GM21360 (cell line): ENCODE measurements around the gene PRICKLE2.
A peak's percentile ranks its signal among the peaks of the same experiment; 100 is the strongest.

ENCODE experiments used
- ATAC-seq: cut with Tn5 transposase; IDR thresholded peaks from one replicate; pipeline ENCODE4 v1.9.1; 2021; ENCODE audit warnings: mild to moderate bottlenecking, moderate library complexity; ENCODE audit not compliant: unreplicated experiment

PRICKLE2 gene, protein sequence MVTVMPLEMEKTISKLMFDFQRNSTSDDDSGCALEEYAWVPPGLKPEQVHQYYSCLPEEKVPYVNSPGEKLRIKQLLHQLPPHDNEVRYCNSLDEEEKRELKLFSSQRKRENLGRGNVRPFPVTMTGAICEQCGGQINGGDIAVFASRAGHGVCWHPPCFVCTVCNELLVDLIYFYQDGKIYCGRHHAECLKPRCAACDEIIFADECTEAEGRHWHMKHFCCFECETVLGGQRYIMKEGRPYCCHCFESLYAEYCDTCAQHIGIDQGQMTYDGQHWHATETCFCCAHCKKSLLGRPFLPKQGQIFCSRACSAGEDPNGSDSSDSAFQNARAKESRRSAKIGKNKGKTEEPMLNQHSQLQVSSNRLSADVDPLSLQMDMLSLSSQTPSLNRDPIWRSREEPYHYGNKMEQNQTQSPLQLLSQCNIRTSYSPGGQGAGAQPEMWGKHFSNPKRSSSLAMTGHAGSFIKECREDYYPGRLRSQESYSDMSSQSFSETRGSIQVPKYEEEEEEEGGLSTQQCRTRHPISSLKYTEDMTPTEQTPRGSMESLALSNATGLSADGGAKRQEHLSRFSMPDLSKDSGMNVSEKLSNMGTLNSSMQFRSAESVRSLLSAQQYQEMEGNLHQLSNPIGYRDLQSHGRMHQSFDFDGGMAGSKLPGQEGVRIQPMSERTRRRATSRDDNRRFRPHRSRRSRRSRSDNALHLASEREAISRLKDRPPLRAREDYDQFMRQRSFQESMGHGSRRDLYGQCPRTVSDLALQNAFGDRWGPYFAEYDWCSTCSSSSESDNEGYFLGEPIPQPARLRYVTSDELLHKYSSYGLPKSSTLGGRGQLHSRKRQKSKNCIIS

DNA sequence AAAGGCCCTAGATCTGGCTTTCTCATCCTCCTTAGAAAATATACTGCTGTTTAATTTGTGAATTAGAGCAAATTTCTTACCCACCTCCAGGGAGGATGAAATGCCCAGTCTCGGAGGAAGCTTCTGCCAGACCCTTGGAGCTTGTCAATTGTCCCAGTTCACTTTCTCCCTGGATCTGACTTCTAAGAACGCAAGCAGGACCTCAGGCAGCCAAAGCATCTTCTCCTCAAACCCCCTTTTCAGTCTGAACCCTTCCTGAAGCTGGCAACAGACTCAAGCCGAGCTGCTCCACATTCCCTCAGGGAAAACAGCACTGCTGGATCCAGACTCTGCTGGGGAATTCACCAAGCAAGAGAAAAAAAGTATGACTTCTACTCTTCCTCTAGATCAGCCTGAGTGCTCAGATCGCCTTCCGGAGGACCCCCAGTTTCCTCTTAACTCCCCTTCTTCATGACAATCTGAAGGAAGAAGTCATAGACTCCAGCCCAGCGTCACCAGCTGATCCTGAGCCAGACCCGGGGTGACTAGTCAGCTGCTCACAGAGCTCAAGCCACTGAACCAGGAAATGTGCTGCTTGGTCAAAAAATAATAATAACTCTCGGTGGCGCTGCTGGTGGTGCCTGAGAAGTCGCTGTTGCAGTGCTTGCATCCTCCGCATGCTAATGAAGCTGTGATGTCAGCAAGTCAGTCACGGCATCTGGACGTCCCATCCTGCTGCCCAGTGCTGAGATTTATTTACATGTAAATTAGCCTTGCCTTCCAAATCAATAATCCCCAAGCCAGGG lies at the start of gene PRICKLE2:
TSS of gene PRICKLE2 (minus strand) at position 641 of the 785 bp plus-strand sequence. CDS start 26,539 bp downstream, outside the sequence.
- peak; percentile 95 for ATAC-seq

DNA sequence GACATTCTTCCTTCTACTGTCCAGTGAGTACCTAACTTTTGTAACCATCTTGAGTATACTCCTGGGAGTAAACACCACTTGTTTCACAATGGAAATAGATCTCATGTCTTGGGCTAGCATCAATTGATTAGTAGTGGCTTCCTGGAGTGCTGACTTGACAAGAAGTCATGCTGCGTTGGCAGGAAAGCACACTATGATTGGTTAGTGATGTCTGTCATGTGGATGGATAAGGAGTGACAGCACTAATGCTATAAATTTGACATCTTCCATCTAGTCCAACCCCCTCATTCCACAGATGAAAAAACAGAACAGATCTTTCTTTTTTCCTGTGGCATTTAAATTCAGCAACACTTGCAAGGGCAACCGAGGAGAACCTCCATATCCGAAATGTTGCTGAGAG lies 47.6 kb upstream of the PRICKLE2 start:
- ATAC-seq = no peak

DNA sequence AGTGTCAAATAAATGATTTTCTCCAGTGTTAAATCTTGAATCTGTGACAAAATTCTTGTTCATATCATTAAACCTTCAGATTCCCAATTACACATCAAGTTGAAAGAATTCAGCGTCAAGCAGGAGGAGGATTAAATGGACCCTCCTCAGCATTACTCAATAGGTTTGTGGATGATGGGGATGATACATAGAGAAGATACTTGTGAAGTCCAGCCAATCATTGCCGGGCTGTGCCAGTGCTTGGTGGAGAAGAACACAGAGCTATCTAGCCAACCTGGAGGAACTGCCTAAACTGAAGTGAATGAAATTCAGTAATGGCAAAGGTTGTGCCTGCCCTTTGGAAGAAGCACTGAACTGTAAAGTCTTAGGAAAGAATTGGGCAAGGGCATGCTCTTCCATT lies 47.0 kb upstream of the PRICKLE2 start:
- ATAC-seq = no peak

DNA sequence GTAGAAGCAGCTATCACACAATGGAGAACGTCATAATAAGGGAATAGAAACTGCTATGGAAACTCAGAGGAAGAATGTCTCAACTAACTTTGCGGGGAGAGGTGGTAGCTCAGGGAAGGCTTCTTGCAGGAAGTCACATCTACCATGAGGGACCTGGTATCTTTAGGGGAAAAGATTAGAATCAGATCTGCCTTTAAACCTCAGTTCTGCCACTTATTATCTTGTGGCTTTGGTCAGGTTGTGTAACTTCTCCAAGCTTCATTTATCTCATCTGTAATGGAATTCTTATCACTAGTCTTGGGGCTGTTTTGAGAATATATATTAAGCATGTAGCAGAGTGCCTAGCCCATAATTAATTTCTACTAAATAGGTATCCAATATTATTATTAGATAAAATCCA lies 46.4 kb upstream of the PRICKLE2 start:
- no peak for ATAC-seq

DNA sequence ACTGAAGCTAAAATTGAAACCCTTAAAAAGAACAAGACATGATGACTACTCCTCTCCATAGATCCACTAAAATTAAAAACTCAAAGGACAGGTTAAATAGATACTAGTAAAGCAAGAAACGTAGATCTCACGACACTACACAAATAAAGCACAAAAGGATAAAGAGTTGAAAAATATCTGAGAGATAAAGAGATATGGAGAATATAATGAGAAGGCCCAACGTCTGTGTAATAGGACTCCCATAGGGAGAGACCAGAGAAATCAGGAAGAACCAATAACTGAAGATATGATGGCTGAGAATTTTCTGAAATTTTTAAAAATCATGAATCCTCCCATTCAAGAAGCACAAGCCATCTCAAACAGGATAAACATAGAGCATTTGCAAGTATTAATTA lies 45.6 kb upstream of the PRICKLE2 start:
- ATAC-seq = no peak

DNA sequence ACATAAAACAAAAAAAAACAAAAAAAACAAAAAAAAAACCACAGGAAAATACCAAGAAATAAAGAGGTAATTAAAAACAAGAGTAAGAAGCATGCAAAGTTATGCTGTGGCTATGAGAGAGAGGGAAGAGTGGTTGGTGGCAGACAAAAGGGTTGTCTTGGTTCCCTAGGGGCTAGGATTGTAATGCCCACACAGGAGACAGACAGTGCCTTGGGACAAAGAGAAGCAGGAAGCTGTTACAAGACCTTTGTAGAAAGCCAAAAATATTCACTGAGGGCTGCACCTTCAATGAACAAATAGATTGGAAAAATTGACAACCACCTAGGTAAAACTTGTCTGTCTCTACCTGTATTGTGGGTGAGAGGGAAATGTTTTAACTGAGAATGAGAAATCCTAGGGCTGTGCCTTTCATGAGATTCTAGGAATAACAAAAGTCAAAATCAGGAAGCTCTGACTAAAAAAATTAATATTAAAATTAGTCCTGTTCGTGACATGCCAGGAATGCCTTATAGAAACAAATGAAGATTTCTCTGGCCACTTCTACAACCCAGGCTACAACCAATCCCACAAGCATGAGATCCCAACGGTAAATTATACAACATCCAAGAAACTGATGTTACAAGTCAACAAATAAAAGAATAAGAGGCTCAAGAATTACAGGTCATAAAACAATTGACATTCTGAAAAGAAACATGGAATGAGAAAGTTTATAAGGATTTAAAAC lies 45.0 kb upstream of the PRICKLE2 start:
- no peak for ATAC-seq

DNA sequence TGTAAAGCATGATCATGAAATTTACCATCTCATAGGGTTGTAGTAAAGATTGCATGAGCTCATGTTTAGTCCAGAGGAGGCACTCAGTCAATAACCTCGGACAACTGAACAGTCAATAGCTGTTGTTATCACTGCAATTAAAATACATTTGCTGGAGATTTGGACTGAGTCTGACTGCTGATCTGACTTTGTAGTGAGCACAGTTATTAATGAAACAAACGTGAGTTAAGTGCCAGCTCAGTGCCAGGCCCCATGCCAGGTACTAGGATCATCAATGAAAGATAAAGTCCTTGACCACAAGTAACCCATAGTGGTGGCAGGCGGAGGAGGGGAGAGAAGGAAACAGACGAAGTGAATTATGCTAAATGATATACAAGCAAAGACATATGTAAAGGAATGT lies 43.7 kb upstream of the PRICKLE2 start:
- no peak for ATAC-seq

DNA sequence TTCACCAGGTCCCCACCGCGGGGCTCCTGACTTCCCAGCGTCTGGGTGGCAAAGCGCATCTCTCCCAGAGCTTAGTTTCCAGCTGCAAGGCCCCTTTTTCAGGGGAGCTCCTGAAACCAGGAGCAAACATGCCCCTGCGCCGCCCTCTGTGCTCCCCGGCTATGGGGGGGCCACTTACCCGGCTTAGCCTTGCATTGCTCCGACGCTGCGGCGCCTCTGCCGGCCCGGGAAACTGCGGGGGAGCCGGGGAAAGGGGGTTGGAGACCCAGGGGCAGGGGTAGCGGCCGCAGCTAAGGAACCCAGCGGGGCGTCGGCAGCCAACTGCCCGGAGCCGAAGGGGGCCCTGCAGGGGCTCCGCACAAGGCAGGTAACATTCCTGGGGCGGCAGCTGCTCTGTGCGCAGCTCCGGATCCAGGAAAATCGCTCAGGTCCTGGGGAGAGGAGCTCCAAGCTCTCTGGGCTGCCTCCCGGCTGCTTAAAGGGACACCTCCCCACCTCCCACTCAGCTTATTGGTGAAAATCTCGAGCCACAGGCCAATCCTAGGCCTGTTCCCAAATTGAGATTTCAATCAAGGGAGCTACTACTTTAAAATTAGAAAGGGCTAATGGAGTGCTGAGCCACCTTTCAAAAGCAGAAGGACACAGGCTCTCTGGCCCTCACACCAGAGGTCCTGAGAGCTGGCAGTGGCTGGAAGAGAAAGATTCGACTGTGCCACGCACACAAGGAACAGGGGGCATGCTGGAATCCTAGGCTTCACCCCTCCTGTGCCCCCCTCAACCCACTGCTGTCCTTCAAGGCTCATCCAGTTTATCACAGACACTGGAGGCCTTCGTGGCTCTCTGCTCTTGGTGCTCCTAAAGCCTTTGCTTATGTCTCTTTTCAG lies 42.7 kb upstream of the PRICKLE2 start:
- no peak for ATAC-seq

DNA sequence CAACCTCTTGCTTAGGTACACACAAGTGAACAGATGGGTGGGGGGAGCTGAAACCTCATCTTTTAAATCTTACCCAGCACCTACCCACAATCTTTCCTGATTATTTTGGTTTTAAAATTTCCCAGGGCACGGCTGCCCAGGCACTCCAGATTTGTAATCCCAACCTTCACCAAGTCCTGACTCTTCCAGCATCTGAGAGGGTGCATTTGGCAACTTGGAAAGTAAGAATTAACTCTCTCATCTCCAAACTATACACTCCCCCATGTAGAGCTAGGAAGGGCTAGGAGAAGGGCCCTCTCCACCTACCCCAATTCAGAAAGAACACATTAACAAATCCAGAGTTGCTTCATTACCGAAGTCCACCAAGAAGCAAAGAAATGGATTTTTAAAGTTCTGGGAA lies 41.7 kb upstream of the PRICKLE2 start:
- no peak for ATAC-seq

DNA sequence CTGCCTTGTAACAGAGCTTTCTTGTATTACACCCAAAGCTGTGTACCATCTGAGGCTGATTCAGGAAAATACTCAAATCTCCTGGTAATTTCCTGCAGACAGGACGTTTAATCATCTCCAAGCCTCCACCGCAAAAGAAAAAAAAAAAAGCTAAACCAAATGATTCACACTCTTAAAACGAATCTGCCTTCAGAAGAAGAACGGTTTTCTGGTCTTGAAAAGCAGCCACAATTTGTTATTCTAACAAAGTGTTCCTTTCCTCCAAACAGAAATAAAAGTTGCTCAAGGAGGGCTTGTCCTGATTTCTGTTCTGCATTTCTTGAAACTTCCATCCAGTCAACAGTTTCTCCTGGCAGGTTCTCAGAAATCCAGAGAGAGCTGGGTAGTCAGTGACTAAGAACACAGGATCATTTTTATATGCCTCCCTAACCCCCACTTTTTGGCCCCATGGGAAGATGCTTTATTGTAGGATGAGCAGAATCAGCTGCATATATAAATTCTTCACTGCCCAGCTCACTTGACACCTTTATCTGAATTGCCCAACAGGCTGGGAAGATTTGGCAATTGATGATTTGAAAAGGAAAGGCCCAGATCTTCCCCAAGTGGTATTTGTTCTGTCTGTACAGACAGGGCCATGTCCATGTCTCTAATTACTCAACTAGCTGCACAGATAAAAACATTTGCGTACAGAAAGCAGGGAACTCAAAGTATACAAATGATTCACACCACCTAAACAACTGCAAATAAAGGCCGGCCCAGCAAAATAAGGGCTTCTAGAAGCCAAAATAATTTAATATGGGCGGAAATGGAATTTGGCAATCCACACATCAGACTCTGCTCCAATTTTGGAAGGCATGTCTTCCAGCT lies 41.0 kb upstream of the PRICKLE2 start:
- ATAC-seq = no peak

DNA sequence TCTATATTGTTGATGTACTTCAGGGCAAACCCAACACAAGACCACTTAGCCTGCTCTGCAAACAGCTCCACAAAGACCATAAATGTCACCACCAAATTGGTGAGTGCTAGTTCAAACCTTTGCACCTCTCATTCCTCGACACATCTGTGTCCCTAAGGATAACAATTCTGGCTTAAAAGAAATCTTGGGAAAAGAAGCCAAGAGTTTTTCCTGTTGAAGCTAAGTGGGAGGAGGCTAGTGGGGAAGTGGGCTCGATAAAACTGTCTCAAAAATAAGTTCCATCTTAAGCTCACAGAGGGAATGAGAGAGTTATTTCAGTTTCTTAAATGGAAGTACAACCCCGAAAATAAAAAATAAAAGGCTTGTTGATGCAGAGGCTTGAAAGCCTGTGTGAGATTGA lies 40.4 kb upstream of the PRICKLE2 start:
- ATAC-seq = no peak

DNA sequence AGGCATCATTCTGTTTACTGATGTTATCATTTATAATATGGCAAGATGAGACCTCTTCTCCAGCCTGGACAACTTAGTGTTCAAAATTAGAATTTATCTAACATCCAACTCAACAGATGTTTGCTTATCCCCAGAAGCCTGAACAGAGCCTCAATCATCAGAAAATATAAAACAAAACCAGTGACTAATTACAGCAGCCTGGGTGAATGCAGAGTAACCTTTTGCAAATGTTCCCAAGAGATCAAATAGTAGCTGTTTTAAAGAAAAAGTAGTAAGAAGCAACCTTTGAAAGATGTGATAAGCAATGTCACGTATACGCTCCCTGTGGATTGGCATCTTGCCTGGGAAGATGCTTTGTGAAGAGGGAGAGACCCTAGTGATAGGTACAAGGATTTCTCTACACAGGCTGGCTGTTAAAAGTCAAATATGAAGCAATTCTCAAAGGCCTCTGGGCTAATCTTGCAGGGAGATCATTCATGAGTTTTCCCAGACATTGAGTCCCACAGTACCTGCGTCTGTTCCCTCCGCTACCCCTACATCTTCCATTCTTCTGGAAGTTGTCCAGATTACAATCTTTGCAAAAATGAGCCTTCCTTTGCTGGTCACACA lies 39.3 kb upstream of the PRICKLE2 start:
- ATAC-seq = no peak

DNA sequence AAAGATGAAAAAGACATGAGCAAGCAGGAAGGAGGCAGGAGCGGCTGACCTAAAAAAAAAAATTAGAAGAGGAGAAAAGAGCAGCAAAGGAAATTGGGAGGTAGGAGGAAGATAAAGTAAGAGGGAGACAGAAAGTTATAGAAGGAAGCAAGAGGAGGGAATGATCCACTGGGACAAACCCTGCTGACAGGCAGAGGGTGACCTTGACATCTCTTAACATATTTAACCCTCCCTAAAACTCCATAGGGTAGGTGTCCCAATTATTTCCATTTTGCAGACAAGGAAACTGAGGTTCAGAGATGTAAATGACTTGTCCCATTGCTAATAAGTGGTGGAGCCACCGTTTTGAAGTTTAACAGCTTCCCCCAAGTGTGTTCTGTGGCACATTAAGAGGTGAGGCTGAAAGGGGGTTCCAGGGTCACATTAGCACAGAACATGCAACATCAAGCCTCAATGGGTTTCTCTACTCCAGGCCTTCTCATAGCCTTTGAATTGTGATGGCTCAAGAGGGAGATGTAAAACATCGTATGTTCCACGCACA lies 37.4 kb upstream of the PRICKLE2 start:
- no peak for ATAC-seq

DNA sequence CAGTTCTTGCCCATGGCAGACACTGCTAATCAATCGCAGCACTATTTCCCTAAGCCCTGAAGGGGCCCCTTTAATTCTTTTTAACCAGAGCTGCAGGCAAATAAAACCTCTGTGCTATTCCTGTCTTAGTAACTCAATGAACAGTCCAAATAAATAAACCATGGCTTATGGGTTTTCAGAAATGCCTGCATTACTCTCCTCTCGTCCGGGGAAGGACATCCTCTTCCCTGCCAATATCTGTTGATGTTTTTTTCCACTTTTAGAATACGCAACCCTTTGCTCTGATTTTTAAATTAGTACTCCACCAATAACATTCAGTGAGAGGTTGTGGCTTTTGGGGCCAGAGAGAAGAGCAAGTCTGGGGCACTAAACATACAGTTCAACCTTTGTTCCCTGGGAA lies 35.2 kb upstream of the PRICKLE2 start:
- no peak for ATAC-seq

DNA sequence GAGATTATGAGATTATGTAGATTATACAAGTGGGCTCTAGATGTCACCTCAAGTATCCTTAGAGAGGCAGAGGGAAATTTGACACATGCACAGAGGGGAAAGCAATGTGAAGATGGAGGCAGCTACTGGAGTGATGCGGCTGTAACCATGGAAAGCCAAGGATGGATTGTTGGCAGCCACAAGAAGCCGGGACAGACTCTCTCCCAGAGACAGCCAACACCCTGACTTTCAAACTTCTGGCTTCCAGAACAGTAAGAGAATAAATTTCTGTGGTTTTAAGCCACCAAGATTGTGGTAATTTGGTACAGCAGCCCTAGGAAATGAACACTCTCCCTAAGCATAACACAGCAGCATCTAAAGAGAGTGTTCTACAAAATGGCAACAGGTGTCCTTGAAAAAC lies 34.4 kb upstream of the PRICKLE2 start:
- ATAC-seq = no peak

DNA sequence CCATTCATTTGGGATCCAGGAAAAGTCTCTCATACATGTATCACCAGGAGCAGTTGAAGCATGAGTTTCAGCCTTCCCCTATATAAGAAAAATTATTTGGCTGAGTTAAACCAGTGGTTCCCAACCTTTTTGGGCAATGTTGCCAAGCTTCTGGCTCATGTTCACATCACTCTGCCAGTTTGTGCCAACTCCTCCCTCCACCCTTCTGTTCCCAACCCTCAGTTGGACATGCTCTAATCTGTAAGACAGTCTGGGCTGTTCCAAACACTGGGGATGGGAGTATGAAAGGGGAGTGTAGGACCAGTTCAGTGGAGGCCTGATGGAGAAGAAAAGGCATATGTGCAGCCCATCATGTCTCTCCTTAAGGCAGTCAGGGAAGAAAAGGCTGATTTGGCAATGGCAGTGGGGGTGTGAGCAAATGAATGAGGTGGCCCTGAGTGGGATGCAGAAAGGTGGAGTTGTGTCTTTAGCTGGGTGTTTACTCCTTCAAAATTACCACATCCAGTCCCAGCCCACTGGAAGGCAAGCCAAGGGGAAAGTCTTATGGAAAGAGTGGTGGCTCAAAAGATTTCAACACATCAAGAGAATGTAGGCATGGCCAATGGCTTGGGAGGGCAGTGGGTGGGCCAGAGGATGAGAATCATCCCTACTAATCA lies 32.0 kb upstream of the PRICKLE2 start:
- no peak for ATAC-seq

DNA sequence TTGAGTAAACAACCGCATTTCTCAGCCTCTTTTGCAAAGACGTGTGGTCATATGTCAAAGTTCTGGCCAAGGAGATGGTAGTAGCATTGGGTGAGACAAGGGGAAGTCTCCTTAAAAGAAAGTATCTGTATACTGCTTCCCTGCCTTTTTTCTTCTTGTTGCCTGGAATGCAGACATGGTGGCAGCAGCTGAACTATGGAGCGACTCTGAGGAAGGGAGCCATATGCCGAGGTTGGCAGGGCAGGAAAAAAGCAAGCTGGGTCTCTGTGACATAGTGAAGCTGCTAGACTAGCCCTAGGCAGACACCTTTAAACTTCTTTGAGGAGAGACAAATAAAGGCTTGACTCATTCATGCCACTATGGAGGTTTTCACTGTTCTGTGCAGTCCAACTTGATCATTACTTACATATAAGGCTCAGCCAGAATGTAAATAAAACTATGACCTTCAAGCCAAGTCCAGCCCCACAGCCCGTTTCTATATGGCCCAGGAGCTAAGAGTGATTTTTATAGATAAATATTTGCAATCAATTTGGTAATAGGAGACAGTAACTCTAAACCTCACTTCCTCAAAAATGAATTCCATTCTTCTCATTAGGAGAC lies 30.6 kb upstream of the PRICKLE2 start:
- ATAC-seq = no peak
